HepG2 (cell line): ENCODE results near the gene NUBP2.

Experiments
- ASH2L ChIP-seq: fragments of 300-600, 200-600 bp; sonication (generic); IDR thresholded peaks from 2 replicates; pipeline ENCODE4 v1.7.0; 2017; ENCODE audit warnings: low read depth, mild to moderate bottlenecking, moderate library complexity, mixed read lengths, low read length; ENCODE audit not compliant: insufficient read length
- CTCF ChIP-seq: sonication (generic); formaldehyde crosslinking; IDR thresholded peaks from 2 replicates; pipeline ENCODE4 v1.5.0; 2020; ENCODE audit warnings: mild to moderate bottlenecking, missing genetic modification reagents, moderate library complexity
- DPF2 ChIP-seq: sonication (generic); formaldehyde crosslinking; IDR thresholded peaks from 2 replicates; pipeline ENCODE4 v1.4.0; 2020; ENCODE audit warnings: mild to moderate bottlenecking, low read depth, missing genetic modification reagents, borderline replicate concordance
- GLI4 ChIP-seq: sonication (generic); formaldehyde crosslinking; IDR thresholded peaks from 2 replicates; pipeline ENCODE4 v1.5.1; 2020; ENCODE audit warnings: missing genetic modification reagents, mild to moderate bottlenecking, moderate library complexity, borderline replicate concordance
- HNRNPUL1 ChIP-seq: fragments of 200-400 bp; formaldehyde crosslinking; IDR thresholded peaks from 2 replicates; pipeline ENCODE4 v1.6.1; 2017; ENCODE audit warnings: low read depth, mild to moderate bottlenecking, low read length, moderate library complexity
- JUN ChIP-seq: sonication (generic); formaldehyde crosslinking; IDR thresholded peaks from 2 replicates; pipeline ENCODE4 v1.4.0; 2020; ENCODE audit warnings: mild to moderate bottlenecking, missing genetic modification reagents
- POLR2A ChIP-seq, 2 experiments: IDR thresholded peaks; 2 replicates each; pipeline ENCODE4 v1.6.1; 2011; ENCODE audit warnings: low read depth in 2 of 2, low read length in 2 of 2, mild to moderate bottlenecking in 1 of 2, moderate library complexity in 1 of 2; ENCODE audit not compliant: insufficient read depth in 1 of 2
- SP1 ChIP-seq, 2 experiments: fragments of 450-650 bp in 1 of 2; sonication (generic) in 1 of 2; formaldehyde crosslinking in 1 of 2; IDR thresholded peaks; 2 replicates each; pipeline versions ENCODE4 v1.4.0 to v1.6.1; 2016 to 2020; ENCODE audit warnings: missing genetic modification reagents in 1 of 2
- SUZ12 ChIP-seq: fragments of 150-350 bp; IDR thresholded peaks from 2 replicates; pipeline ENCODE4 v1.6.1; 2014; ENCODE audit warnings: low read depth, low read length
- TARDBP ChIP-seq: sonication (generic); formaldehyde crosslinking; IDR thresholded peaks from 2 replicates; pipeline ENCODE4 v1.8.0; 2022; ENCODE audit warnings: mild to moderate bottlenecking, missing genetic modification reagents
- YY1 ChIP-seq: IDR thresholded peaks from 2 replicates; pipeline ENCODE4 v1.6.1; 2011; ENCODE audit warnings: low read length, low read depth, moderate library complexity, mild to moderate bottlenecking; ENCODE audit not compliant: insufficient read depth, insufficient replicate concordance
- ZNF276 ChIP-seq: sonication (generic); formaldehyde crosslinking; IDR thresholded peaks from 2 replicates; pipeline ENCODE4 v1.4.0; 2020; ENCODE audit warnings: mild to moderate bottlenecking, low read depth, missing genetic modification reagents
- ZNF7 ChIP-seq: IDR thresholded peaks from 2 replicates; pipeline ENCODE4 v1.6.1; 2016; ENCODE audit warnings: missing biosample characterization, missing genetic modification reagents

DNA sequence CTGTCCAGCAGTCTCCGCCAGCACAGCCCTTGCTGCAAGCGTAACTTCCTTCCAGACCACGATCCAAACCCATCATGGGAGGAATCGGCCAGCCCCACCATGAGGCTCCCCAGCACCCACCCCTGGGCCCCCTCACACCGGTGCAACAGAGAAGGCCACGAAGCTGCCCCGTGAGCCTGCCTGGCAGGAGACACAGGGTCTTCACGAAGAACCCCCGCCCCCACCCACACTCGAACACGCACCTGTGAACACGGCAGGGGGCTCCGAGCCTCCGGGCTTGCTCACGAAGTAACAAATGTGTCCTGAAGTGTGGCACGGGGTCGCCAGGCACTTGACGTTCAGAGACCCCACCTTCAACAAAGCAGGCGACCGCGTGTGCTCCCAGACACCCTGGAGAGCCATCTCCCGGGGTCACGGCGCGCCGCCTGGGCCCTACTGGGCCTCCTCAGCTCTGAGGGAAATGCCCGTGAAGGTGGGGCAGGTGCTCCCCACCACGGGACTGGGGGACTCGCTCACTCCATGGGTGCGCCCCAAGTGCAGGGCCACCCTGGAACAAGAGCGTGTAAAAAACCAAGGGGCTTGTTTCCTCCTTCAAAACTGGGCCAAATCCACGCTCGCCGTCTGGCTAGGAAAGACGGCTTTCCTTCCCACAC, 36.2 kb downstream of the NUBP2 start:
- no peak for TF ChIP-seq YY1
- no peak for TF ChIP-seq TARDBP (CRISPR knock-in tag)
- TF ChIP-seq SUZ12 = no peak
- no peak for TF ChIP-seq ASH2L
- TF ChIP-seq POLR2A (IDR thresholded peaks at IDR 0.05; ENCODE audit: insufficient read depth in 1 of 2, low read depth in 2 of 2, low read length in 2 of 2) = no peak
- TF ChIP-seq GLI4 (CRISPR knock-in tag) = no peak
- TF ChIP-seq SP1 (IDR thresholded peaks at IDR 0.05) = no peak
- no peak for TF ChIP-seq SP1 (CRISPR knock-in tag; IDR thresholded peaks at IDR 0.05)
- TF ChIP-seq HNRNPUL1 = no peak
- TF ChIP-seq JUN = no peak
- no peak for TF ChIP-seq DPF2 (CRISPR knock-in tag)
- no peak for TF ChIP-seq ZNF7
- TF ChIP-seq ZNF276 (CRISPR knock-in tag) = no peak
- no peak for TF ChIP-seq CTCF (CRISPR knock-in tag)
